Lung (tissue), 12 donors: ENCODE measurements around the gene YAF2. TPM values are rescaled to one million over a fixed set of nuclear protein-coding genes. Genes with fewer than 3 reads are reported as not detected.

Source experiments
- ATAC-seq: fragments of 200-7000 bp; cut with Tn5 transposase; one replicate; pipeline ENCODE4 v1.9.1; 2020; ENCODE audit warnings: moderate number of reproducible peaks; ENCODE audit not compliant: insufficient read depth, low FRiP score
- DNase-seq, 3 donors: peaks; one replicate each; pipeline ENCODE4 v3.0.0-alpha.2; 2013 to 2017
- H3K27ac ChIP-seq, 2 donors: one replicate each; pipeline ENCODE4 v1.5.1; 2013; ENCODE audit warnings: mild to moderate bottlenecking in 2 of 2, moderate library complexity in 2 of 2, control low read depth in 1 of 2, inconsistent platforms in 1 of 2, low read depth in 1 of 2, low read length in 1 of 2
- H3K27me3 ChIP-seq, 3 donors: one replicate each; pipeline ENCODE4 v1.5.1; 2013; ENCODE audit warnings: low read length in 2 of 3; ENCODE audit not compliant: control insufficient read depth in 3 of 3, insufficient read depth in 3 of 3
- H3K36me3 ChIP-seq, 4 donors: one replicate each; pipeline ENCODE4 v1.5.1; 2013; ENCODE audit warnings: low read length in 4 of 4, mild to moderate bottlenecking in 1 of 4, moderate library complexity in 1 of 4; ENCODE audit not compliant: control insufficient read depth in 4 of 4, insufficient read depth in 4 of 4
- H3K4me1 ChIP-seq, 5 donors: one replicate each; pipeline ENCODE4 v1.5.1; 2013; ENCODE audit warnings: low read length in 5 of 5, mild to moderate bottlenecking in 2 of 5, moderate library complexity in 1 of 5; ENCODE audit not compliant: control insufficient read depth in 5 of 5, insufficient read depth in 5 of 5
- H3K4me3 ChIP-seq: one replicate; pipeline ENCODE4 v1.5.1; 2013; ENCODE audit warnings: mild to moderate bottlenecking, control low read depth, moderate library complexity
- H3K9ac ChIP-seq, 2 donors: one replicate each; pipeline ENCODE4 v1.5.1; 2013; ENCODE audit warnings: low read length in 2 of 2, control low read depth in 1 of 2; ENCODE audit not compliant: insufficient read depth in 1 of 2
- H3K9me3 ChIP-seq, 4 donors: one replicate each; pipeline ENCODE4 v1.5.1; 2013; ENCODE audit warnings: low read length in 3 of 4, mild to moderate bottlenecking in 1 of 4, moderate library complexity in 1 of 4; ENCODE audit not compliant: control insufficient read depth in 4 of 4, insufficient read depth in 3 of 4
- WGBS, 2 donors: extraction: QIAGEN DNeasy Blood & Tissue Kit; methylation state at CpG; one replicate each; pipeline ENCODE4 v1.1.7; 2013; 5-methylcytosine and 5-hydroxymethylcytosine counted together
- polyA plus RNA-seq, 2 donors: library from polyadenylated mRNA; stranded (reverse); fragments of 200-250 nt; gene quantifications; one replicate each; pipeline ENCODE4 v1.2.1, GENCODE V29; 2013
- total RNA-seq, 2 donors: library from RNA; depleted of rRNA in 1 of 2; stranded (reverse); fragments of >200 nt in 1 of 2; gene quantifications; one replicate each; pipeline ENCODE4 v1.2.1, GENCODE V29; 2014 to 2021
- TF ChIP-seq, protein P1 (sequence below): IDR thresholded peaks from 2 replicates; pipeline ENCODE4 v1.5.1; 2012; ENCODE audit warnings: mild to moderate bottlenecking; ENCODE audit errors: control extremely low read depth, extremely low read depth
- donor health status: control.
- donor health status: control.
- donor health status: Bipolar disorder and iron deficiency.
- donor health status: healthy.
- donor health status: DM: yes; HTN: yes; CAD: no.

Gene YAF2
- total and polyA plus RNA-seq, 4 donors: 9.4 to 27.9 (median 19.0) TPM

GRCh38 chr12:42196723-42197603, 41.1 kb downstream of the YAF2 start:
- Histone ChIP-seq H3K9me3 (no peaks in the 10 kb centered on the region), H3K27ac (no peak overlapping the region), H3K27me3 (no peaks in the 10 kb centered on the region), H3K4me3 (no peak overlapping the region), H3K36me3 (peaks cover 5 to 15% (median 8%) of the 10 kb centered on the region in 4 donors), H3K4me1 (peaks cover 0 to 5% (median 0%) of the 10 kb centered on the region in 5 donors), H3K9ac (no peak overlapping the region)
- DNase-seq (no peak), ATAC-seq (no peak)
- 93% methylated on average over 7 of the region's 7 CpGs for WGBS, 2 donors
- TF ChIP-seq, protein P1, sequence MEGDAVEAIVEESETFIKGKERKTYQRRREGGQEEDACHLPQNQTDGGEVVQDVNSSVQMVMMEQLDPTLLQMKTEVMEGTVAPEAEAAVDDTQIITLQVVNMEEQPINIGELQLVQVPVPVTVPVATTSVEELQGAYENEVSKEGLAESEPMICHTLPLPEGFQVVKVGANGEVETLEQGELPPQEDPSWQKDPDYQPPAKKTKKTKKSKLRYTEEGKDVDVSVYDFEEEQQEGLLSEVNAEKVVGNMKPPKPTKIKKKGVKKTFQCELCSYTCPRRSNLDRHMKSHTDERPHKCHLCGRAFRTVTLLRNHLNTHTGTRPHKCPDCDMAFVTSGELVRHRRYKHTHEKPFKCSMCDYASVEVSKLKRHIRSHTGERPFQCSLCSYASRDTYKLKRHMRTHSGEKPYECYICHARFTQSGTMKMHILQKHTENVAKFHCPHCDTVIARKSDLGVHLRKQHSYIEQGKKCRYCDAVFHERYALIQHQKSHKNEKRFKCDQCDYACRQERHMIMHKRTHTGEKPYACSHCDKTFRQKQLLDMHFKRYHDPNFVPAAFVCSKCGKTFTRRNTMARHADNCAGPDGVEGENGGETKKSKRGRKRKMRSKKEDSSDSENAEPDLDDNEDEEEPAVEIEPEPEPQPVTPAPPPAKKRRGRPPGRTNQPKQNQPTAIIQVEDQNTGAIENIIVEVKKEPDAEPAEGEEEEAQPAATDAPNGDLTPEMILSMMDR: no peak

GRCh38 chr12:42192686-42193085, 45.4 kb downstream of the YAF2 start:
- no peak overlapping the region for H3K27ac ChIP-seq
- no peak overlapping the region for H3K4me3 ChIP-seq
- no peaks in the 10 kb centered on the region for H3K9me3 ChIP-seq
- 95 to 100% methylated on average over 6 of the region's 6 CpGs for WGBS, 2 donors
- DNase-seq (no peak), ATAC-seq (no peak)
- H3K36me3 ChIP-seq: peaks cover 3 to 15% (median 5%) of the 10 kb centered on the region in 4 donors
- no peaks in the 10 kb centered on the region for H3K27me3 ChIP-seq
- peaks cover 0 to 4% (median 0%) of the 10 kb centered on the region in 5 donors for H3K4me1 ChIP-seq
- no peak overlapping the region for H3K9ac ChIP-seq
- TF ChIP-seq, protein P1: no peak

DNA sequence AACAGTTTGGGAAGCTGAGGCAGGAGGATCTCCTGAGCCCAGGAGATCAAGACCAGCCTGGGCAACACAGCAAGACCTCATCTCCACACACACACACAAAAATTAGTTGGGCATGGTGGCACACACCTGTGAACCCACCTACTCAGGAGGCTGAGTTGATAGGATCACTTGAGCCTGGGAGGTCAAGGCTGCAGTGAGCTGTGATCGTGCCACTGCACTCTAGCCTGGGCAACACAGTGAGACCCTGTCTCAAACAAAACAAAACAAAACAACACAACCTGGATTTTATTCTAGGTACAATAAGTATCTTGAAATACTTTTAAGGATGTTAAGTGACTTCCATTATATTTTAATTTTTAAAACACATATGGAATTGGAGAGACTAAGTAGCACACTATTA, 45.8 kb downstream of the YAF2 start:
- H3K36me3 ChIP-seq: peaks cover 3 to 15% (median 4%) of the 10 kb centered on the region in 4 donors
- no peak overlapping the region for H3K4me3 ChIP-seq
- H3K9me3 ChIP-seq: no peaks in the 10 kb centered on the region
- peaks cover 0 to 4% (median 0%) of the 10 kb centered on the region in 5 donors for H3K4me1 ChIP-seq
- no peak for ATAC-seq
- WGBS, 2 donors: 100% methylated on average over 1 of the region's 1 CpG
- TF ChIP-seq, protein P1: no peak
- H3K9ac ChIP-seq: no peak overlapping the region
- no peak overlapping the region for H3K27ac ChIP-seq
- H3K27me3 ChIP-seq: no peaks in the 10 kb centered on the region
- DNase-seq: no peak
